ENCODE measurements around the gene POFUT1. TPM values are rescaled to one million over a fixed set of nuclear protein-coding genes. Genes with fewer than 3 reads are reported as not detected.

The POFUT1 gene
- total RNA-seq, 2 experiments from 2014 or later = 31.1 to 34.0 TPM

- no peak for ATAC-seq
- CTCF ChIA-PET = no interaction called here
- Mint-ChIP-seq H3K9me3 (ENCODE audit: low read depth) (no peaks in the 10 kb centered on the region), H3K27ac (no peak overlapping the region), H3K4me1 (peaks cover 19% of the 10 kb centered on the region), H3K27me3 (no peaks in the 10 kb centered on the region), H3K36me3 (peaks cover 31% of the 10 kb centered on the region), H3K4me3 (no peak overlapping the region)
- no peak for DNase-seq
These were observed 20.3 kb downstream of the POFUT1 start for GRCh38 chr20:32227744-32228688.

- Mint-ChIP-seq H3K27me3 (no peaks in the 10 kb centered on the region), H3K27ac (no peak overlapping the region), H3K36me3 (peaks cover 39% of the 10 kb centered on the region), H3K4me1 (peaks cover 22% of the 10 kb centered on the region), H3K4me3 (no peak overlapping the region), H3K9me3 (ENCODE audit: low read depth) (no peaks in the 10 kb centered on the region)
- CTCF ChIA-PET = no interaction called here
- DNase-seq (no peak), ATAC-seq (no peak)
These were observed 21.6 kb downstream of the POFUT1 start for GRCh38 chr20:32229251-32229747.

GRCh38 chr20:32230707-32231106 lies 23.0 kb downstream of the POFUT1 start:
- Mint-ChIP-seq H3K27me3 (no peaks in the 10 kb centered on the region), H3K9me3 (ENCODE audit: low read depth) (no peaks in the 10 kb centered on the region), H3K4me1 (peaks cover 22% of the 10 kb centered on the region), H3K36me3 (peaks cover 41% of the 10 kb centered on the region), H3K4me3 (no peak overlapping the region), H3K27ac (peak overlapping the region; percentile 2)
- CTCF ChIA-PET = interaction anchor here (1.7 kb wide), 1 partner anchor 11 kb away, joined by 5 read pairs; no protein-coding TSS in a partner anchor
- DNase-seq (no peak), ATAC-seq (no peak)

- Mint-ChIP-seq H3K4me1 (peaks cover 22% of the 10 kb centered on the region), H3K27me3 (no peaks in the 10 kb centered on the region), H3K36me3 (peaks cover 42% of the 10 kb centered on the region), H3K4me3 (no peak overlapping the region), H3K9me3 (ENCODE audit: low read depth) (no peaks in the 10 kb centered on the region), H3K27ac (peak overlapping the region; percentile 90)
- CTCF ChIA-PET = interaction anchor here (1.7 kb wide), 1 partner anchor 11 kb away, joined by 5 read pairs; no protein-coding TSS in a partner anchor
- DNase-seq = no peak
- ATAC-seq = no peak
These were observed 23.6 kb downstream of the POFUT1 start for GRCh38 chr20:32231245-32231644.

GRCh38 chr20:32231847-32232246 lies 24.2 kb downstream of the POFUT1 start:
- peak; percentile 67 for DNase-seq
- Mint-ChIP-seq H3K9me3 (ENCODE audit: low read depth) (no peaks in the 10 kb centered on the region), H3K36me3 (peaks cover 41% of the 10 kb centered on the region), H3K27me3 (no peaks in the 10 kb centered on the region), H3K4me1 (peaks cover 22% of the 10 kb centered on the region), H3K4me3 (no peak overlapping the region), H3K27ac (peak overlapping the region; percentile 90)
- CTCF ChIA-PET = interaction anchor here (0.9 to 1.7 kb wide), 6 partner anchors 9 to 54 kb away, joined by 3 to 5 read pairs (median 3); no protein-coding TSS in a partner anchor
- peak; percentile 92 for ATAC-seq

- no peaks in the 10 kb centered on the region for H3K27me3 Mint-ChIP-seq
- H3K36me3 Mint-ChIP-seq = peaks cover 44% of the 10 kb centered on the region
- peak overlapping the region; percentile 90 for H3K27ac Mint-ChIP-seq
- no peaks in the 10 kb centered on the region for H3K9me3 Mint-ChIP-seq (ENCODE audit: low read depth)
- H3K4me3 Mint-ChIP-seq = no peak overlapping the region
- no peak for DNase-seq
- CTCF ChIA-PET = interaction anchor here (0.9 to 1.7 kb wide), 6 partner anchors 9 to 53 kb away, joined by 3 to 5 read pairs (median 3); no protein-coding TSS in a partner anchor
- ATAC-seq = no peak
- peaks cover 22% of the 10 kb centered on the region for H3K4me1 Mint-ChIP-seq
These were observed 24.7 kb downstream of the POFUT1 start for GRCh38 chr20:32232326-32232886.

GRCh38 chr20:32233286-32233685 lies 25.6 kb downstream of the POFUT1 start:
- Mint-ChIP-seq H3K27me3 (no peaks in the 10 kb centered on the region), H3K27ac (peak overlapping the region; percentile 90), H3K4me1 (peaks cover 22% of the 10 kb centered on the region), H3K9me3 (ENCODE audit: low read depth) (no peaks in the 10 kb centered on the region), H3K36me3 (peaks cover 43% of the 10 kb centered on the region), H3K4me3 (no peak overlapping the region)
- CTCF ChIA-PET = interaction anchor here (1.2 kb wide), 1 partner anchor 16 kb away, joined by 3 read pairs; no protein-coding TSS in a partner anchor
- DNase-seq (no peak), ATAC-seq (no peak)

GRCh38 chr20:32234135-32234808 lies 26.6 kb downstream of the POFUT1 start:
- Mint-ChIP-seq H3K9me3 (ENCODE audit: low read depth) (no peaks in the 10 kb centered on the region), H3K4me1 (peaks cover 22% of the 10 kb centered on the region), H3K36me3 (peaks cover 39% of the 10 kb centered on the region), H3K4me3 (no peak overlapping the region), H3K27ac (no peak overlapping the region), H3K27me3 (no peaks in the 10 kb centered on the region)
- no peak for DNase-seq
- no peak for ATAC-seq
- CTCF ChIA-PET = no interaction called here

GRCh38 chr20:32235331-32236047 lies 27.8 kb downstream of the POFUT1 start:
- Mint-ChIP-seq H3K36me3 (peaks cover 37% of the 10 kb centered on the region), H3K27ac (no peak overlapping the region), H3K9me3 (ENCODE audit: low read depth) (no peaks in the 10 kb centered on the region), H3K27me3 (no peaks in the 10 kb centered on the region), H3K4me3 (no peak overlapping the region), H3K4me1 (peaks cover 27% of the 10 kb centered on the region)
- DNase-seq (no peak), ATAC-seq (no peak)
- CTCF ChIA-PET = interaction anchor here (0.9 to 1.3 kb wide), 2 partner anchors 10 to 12 kb away, joined by 3 read pairs; no protein-coding TSS in a partner anchor

GRCh38 chr20:32236048-32236533 lies 28.4 kb downstream of the POFUT1 start:
- DNase-seq = no peak
- ATAC-seq = no peak
- Mint-ChIP-seq H3K27ac (no peak overlapping the region), H3K36me3 (peaks cover 36% of the 10 kb centered on the region), H3K4me3 (no peak overlapping the region), H3K4me1 (peaks cover 27% of the 10 kb centered on the region), H3K27me3 (no peaks in the 10 kb centered on the region), H3K9me3 (ENCODE audit: low read depth) (no peaks in the 10 kb centered on the region)
- CTCF ChIA-PET = interaction anchor here (0.9 to 1.3 kb wide), 2 partner anchors 9 to 13 kb away, joined by 3 read pairs; no protein-coding TSS in a partner anchor

GRCh38 chr20:32236819-32237218 lies 29.1 kb downstream of the POFUT1 start:
- no peak overlapping the region for H3K4me3 Mint-ChIP-seq
- CTCF ChIA-PET = no interaction called here
- H3K27me3 Mint-ChIP-seq = no peaks in the 10 kb centered on the region
- DNase-seq (no peak), ATAC-seq (no peak)
- no peak overlapping the region for H3K27ac Mint-ChIP-seq
- peaks cover 21% of the 10 kb centered on the region for H3K4me1 Mint-ChIP-seq
- H3K36me3 Mint-ChIP-seq = peaks cover 29% of the 10 kb centered on the region
- H3K9me3 Mint-ChIP-seq (ENCODE audit: low read depth) = no peaks in the 10 kb centered on the region

GRCh38 chr20:32237419-32237818 lies 29.7 kb downstream of the POFUT1 start:
- Mint-ChIP-seq H3K27me3 (no peaks in the 10 kb centered on the region), H3K9me3 (ENCODE audit: low read depth) (no peaks in the 10 kb centered on the region), H3K4me1 (peaks cover 15% of the 10 kb centered on the region), H3K27ac (no peak overlapping the region), H3K4me3 (no peak overlapping the region), H3K36me3 (peaks cover 25% of the 10 kb centered on the region)
- ATAC-seq (no peak), DNase-seq (no peak)
- CTCF ChIA-PET = no interaction called here
